Measurements from ENCODE around the gene NPIPA1. TPM values are rescaled to one million over a fixed set of nuclear protein-coding genes. Genes with fewer than 3 reads are reported as not detected.

The NPIPA1 gene
- 211 TPM for total RNA-seq

DNA sequence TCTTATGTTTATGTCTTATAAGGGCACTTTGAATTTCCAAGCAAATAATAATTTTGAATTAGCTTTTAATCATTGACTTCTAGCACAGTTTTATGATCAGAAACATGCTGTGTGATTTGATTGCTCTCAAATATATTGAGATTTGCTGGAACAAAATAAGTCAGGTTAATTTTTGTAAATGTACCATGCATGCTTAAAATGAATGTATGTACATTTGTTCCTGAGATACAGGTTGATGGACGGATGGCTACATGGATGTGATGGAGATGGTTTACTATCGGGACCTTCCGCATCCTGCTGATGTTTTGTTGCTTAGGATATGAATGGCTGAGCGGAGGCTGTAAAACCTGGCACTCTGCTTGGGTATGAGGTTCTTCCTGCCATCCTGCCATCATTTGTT is at the start of gene NPIPA1:
NPIPA1 (plus strand) TSS at position 301 of the 400 bp plus-strand sequence; CDS start at position 301, 0 bp downstream.

DNA sequence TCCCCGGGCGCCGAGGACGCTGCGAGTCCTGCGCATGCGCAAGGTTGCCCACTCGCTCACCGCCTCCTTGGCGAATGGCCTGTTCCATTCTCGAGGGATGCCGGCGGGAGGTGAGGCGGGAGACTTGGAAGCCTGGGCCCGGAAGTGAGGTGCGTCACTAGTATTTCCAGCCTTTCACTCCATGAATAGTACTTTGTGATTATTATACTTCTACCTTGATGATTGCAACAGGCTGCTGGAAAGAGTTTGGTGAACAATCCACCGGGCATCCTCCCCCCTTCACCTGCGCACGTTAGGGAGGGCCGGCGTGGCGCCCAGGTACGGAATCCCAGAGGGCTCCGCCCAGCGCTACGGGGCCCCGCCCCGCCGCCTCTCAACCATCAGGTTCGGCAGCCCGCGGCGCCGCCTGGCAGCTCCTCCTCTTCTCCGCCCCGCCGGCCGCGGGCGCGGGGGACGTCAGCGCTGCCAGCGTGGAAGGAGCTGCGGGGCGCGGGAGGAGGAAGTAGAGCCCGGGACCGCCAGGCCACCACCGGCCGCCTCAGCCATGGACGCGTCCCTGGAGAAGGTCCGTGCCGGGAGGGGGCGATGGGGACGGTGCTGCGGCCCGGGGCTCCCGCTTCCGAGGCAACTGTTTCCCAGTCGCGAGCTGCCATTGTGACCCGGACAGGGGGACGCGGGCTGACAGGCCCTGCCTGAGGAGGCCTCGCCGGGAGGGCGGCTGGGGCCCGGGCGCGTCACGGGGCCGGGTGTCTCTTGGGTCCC is 37.6 kb downstream of the NPIPA1 start, which contains the start of gene PDXDC1:
PDXDC1 (plus strand) TSS at position 371 of the 762 bp plus-strand sequence; CDS start at position 545, 174 bp downstream.

Small RNAs within 50 kb of the gene (small RNA-seq; reads per million reads assigned to genes)
- gene AC138932.4 (ENCODE audit: low replicate concordance) (not detected), gene MIR3180-1 (ENCODE audit: low replicate concordance) (not detected), gene MIR3670-1 (ENCODE audit: low replicate concordance) (not detected), gene MIR6511A1 (ENCODE audit: low replicate concordance) (not detected), gene MIR6770-1 (ENCODE audit: low replicate concordance) (not detected), gene RF00019 (ENCODE audit: low replicate concordance) (not detected)

Other genes starting within 250 kb of the NPIPA1 start
- not detected for gene PLA2G10, start 243.1 kb upstream of the NPIPA1 start, total RNA-seq
- gene NPIPA3, start 234.0 kb upstream of the NPIPA1 start, total RNA-seq: 3.8 TPM
- 3.8 TPM for gene NPIPA2, start 194.9 kb upstream of the NPIPA1 start, total RNA-seq
- 94.8 TPM for gene NOMO1, start 103.7 kb upstream of the NPIPA1 start, total RNA-seq
- gene PDXDC1, start 37.6 kb downstream of the NPIPA1 start, total RNA-seq: 62.3 TPM
- gene NTAN1, start 118.6 kb downstream of the NPIPA1 start, total RNA-seq: 24.1 TPM
- 65.7 TPM for gene RRN3, start 156.8 kb downstream of the NPIPA1 start, total RNA-seq

Measured in parietal lobe (tissue), 2 donors.